HG03457 (cell line): ENCODE data around the gene ASB16.

Source experiments
- ATAC-seq: cut with Tn5 transposase; IDR thresholded peaks from one replicate; pipeline ENCODE4 v1.9.1; 2021; ENCODE audit warnings: moderate number of reproducible peaks; ENCODE audit not compliant: unreplicated experiment

The ASB16 gene

GRCh38 chr17:44207743-44208142 lies 37.2 kb downstream of the ASB16 start:
- ATAC-seq: no peak

GRCh38 chr17:44209786-44210341 lies 39.4 kb downstream of the ASB16 start:
- no peak for ATAC-seq

GRCh38 chr17:44210342-44211192 lies 40.1 kb downstream of the ASB16 start:
- ATAC-seq: no peak

- ATAC-seq: no peak
Observed at GRCh38 chr17:44211281-44212265, 41.1 kb downstream of the ASB16 start.

GRCh38 chr17:44212507-44213402 lies 42.3 kb downstream of the ASB16 start:
- no peak for ATAC-seq

GRCh38 chr17:44213403-44214229 lies 43.1 kb downstream of the ASB16 start:
- ATAC-seq: no peak

- no peak for ATAC-seq
Observed at GRCh38 chr17:44214230-44214494, 43.7 kb downstream of the ASB16 start.

GRCh38 chr17:44214896-44215295 lies 44.4 kb downstream of the ASB16 start:
- ATAC-seq: no peak

GRCh38 chr17:44216173-44216572 lies 45.7 kb downstream of the ASB16 start:
- no peak for ATAC-seq

GRCh38 chr17:44216694-44217093 lies 46.2 kb downstream of the ASB16 start:
- no peak for ATAC-seq

GRCh38 chr17:44217738-44218343 lies 47.3 kb downstream of the ASB16 start:
- ATAC-seq: no peak

- ATAC-seq: no peak
Observed at GRCh38 chr17:44218344-44219107, 48.0 kb downstream of the ASB16 start.

- no peak for ATAC-seq
Observed at GRCh38 chr17:44219108-44219615, 48.7 kb downstream of the ASB16 start.

- no peak for ATAC-seq
Observed at GRCh38 chr17:44219616-44220212, 49.2 kb downstream of the ASB16 start, which contains the start of gene UBTF. TSS of gene UBTF (minus strand) at chr17:44219675. CDS start at chr17:44218229, 1,446 bp downstream.

- ATAC-seq: no peak
Observed at GRCh38 chr17:44220213-44221083, 49.9 kb downstream of the ASB16 start.

- no peak for ATAC-seq
Observed at GRCh38 chr17:44221084-44221861, 50.8 kb downstream of the ASB16 start.
